ENCODE measurements around the gene OLFML1.

OLFML1 gene

GRCh38 chr11:7559398-7560283 is 74.3 kb downstream of the OLFML1 start:
- no peak for DNase-seq (ENCODE audit: low read depth in 2 of 2)

Measured in stimulated activated CD4-positive, alpha-beta T cell treated with anti-CD3 and anti-CD28 coated beads, Interleukin-15, amount 100 ng/mL, for 48 hours (primary cell).